ENCODE data around the gene C12orf54.

The C12orf54 gene

DNA sequence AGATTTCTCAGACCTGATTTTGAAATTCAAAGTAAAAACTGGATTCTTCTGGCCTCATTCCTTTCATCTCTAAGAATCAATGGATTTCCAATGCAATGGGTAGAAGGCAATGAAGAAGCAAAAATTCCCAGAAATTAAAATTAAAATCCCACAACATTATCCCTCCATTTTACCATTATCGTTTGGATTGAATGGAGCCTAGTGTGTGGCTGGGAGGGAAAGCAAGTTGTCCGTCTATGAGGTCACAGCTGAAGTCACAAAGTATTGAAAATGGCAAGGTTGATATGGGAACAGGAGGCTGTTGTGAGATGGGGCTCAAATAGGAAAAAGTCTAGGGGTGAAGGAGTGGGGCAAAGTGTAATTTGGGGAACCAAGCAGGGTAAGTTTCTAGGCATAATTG is at the start of gene C12orf54:
C12orf54 (plus strand) TSS at position 301 of the 400 bp plus-strand sequence. CDS start 799 bp downstream, outside the sequence.
- TF ChIP-seq TCF12 (IDR thresholded peaks at IDR 0.05; ENCODE audit: low read depth) (no peak), YY1 (IDR thresholded peaks at IDR 0.05; ENCODE audit: low read depth) (no peak), RAD21 (IDR thresholded peaks at IDR 0.05; ENCODE audit: low read depth) (no peak), MAX (IDR thresholded peaks at IDR 0.05) (no peak), EP300 (IDR thresholded peaks at IDR 0.05; ENCODE audit: borderline replicate concordance) (no peak), FOXM1 (IDR thresholded peaks at IDR 0.05; ENCODE audit: borderline replicate concordance, low read depth) (no peak), TEAD4 (IDR thresholded peaks at IDR 0.05) (no peak), ZBTB7A (IDR thresholded peaks at IDR 0.05; ENCODE audit: low read depth) (no peak), CREB1 (IDR thresholded peaks at IDR 0.05; ENCODE audit: low read depth) (no peak), USF1 (IDR thresholded peaks at IDR 0.05) (no peak), EGR1 (IDR thresholded peaks at IDR 0.05) (no peak), NFIC (IDR thresholded peaks at IDR 0.05) (no peak), TAF1 (IDR thresholded peaks at IDR 0.05; ENCODE audit: low read depth) (no peak), CEBPB (IDR thresholded peaks at IDR 0.05) (no peak)
- TF ChIP-seq, protein P1, sequence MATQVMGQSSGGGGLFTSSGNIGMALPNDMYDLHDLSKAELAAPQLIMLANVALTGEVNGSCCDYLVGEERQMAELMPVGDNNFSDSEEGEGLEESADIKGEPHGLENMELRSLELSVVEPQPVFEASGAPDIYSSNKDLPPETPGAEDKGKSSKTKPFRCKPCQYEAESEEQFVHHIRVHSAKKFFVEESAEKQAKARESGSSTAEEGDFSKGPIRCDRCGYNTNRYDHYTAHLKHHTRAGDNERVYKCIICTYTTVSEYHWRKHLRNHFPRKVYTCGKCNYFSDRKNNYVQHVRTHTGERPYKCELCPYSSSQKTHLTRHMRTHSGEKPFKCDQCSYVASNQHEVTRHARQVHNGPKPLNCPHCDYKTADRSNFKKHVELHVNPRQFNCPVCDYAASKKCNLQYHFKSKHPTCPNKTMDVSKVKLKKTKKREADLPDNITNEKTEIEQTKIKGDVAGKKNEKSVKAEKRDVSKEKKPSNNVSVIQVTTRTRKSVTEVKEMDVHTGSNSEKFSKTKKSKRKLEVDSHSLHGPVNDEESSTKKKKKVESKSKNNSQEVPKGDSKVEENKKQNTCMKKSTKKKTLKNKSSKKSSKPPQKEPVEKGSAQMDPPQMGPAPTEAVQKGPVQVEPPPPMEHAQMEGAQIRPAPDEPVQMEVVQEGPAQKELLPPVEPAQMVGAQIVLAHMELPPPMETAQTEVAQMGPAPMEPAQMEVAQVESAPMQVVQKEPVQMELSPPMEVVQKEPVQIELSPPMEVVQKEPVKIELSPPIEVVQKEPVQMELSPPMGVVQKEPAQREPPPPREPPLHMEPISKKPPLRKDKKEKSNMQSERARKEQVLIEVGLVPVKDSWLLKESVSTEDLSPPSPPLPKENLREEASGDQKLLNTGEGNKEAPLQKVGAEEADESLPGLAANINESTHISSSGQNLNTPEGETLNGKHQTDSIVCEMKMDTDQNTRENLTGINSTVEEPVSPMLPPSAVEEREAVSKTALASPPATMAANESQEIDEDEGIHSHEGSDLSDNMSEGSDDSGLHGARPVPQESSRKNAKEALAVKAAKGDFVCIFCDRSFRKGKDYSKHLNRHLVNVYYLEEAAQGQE (IDR thresholded peaks at IDR 0.05; ENCODE audit: low read depth) = no peak

- TF ChIP-seq YY1 (IDR thresholded peaks at IDR 0.05; ENCODE audit: low read depth) (no peak), USF1 (IDR thresholded peaks at IDR 0.05) (no peak), EP300 (IDR thresholded peaks at IDR 0.05; ENCODE audit: borderline replicate concordance) (no peak), RAD21 (IDR thresholded peaks at IDR 0.05; ENCODE audit: low read depth) (no peak), CREB1 (IDR thresholded peaks at IDR 0.05; ENCODE audit: low read depth) (no peak), NFIC (IDR thresholded peaks at IDR 0.05) (no peak), TAF1 (IDR thresholded peaks at IDR 0.05; ENCODE audit: low read depth) (no peak), CEBPB (IDR thresholded peaks at IDR 0.05) (no peak), TCF12 (IDR thresholded peaks at IDR 0.05; ENCODE audit: low read depth) (no peak), MAX (IDR thresholded peaks at IDR 0.05) (no peak), ZBTB7A (IDR thresholded peaks at IDR 0.05; ENCODE audit: low read depth) (no peak), FOXM1 (IDR thresholded peaks at IDR 0.05; ENCODE audit: borderline replicate concordance, low read depth) (no peak)
- TF ChIP-seq, protein P1 (IDR thresholded peaks at IDR 0.05; ENCODE audit: low read depth) = no peak
Measured at GRCh38 chr12:48441069-48441468, 41.2 kb upstream of the C12orf54 start.

GRCh38 chr12:48442179-48442847 is 40.0 kb upstream of the C12orf54 start:
- TF ChIP-seq MAX (IDR thresholded peaks at IDR 0.05) (no peak), FOXM1 (IDR thresholded peaks at IDR 0.05; ENCODE audit: borderline replicate concordance, low read depth) (no peak), RAD21 (IDR thresholded peaks at IDR 0.05; ENCODE audit: low read depth) (0 out of 2 replicates have a peak, but pooled peaks have one; percentile 7), CREB1 (IDR thresholded peaks at IDR 0.05; ENCODE audit: low read depth) (no peak), EGR1 (IDR thresholded peaks at IDR 0.05) (no peak), EP300 (IDR thresholded peaks at IDR 0.05; ENCODE audit: borderline replicate concordance) (no peak)

GRCh38 chr12:48445538-48445937 is 36.8 kb upstream of the C12orf54 start:
- TF ChIP-seq TEAD4 (IDR thresholded peaks at IDR 0.05) (no peak), CREB1 (IDR thresholded peaks at IDR 0.05; ENCODE audit: low read depth) (no peak), ZBTB7A (IDR thresholded peaks at IDR 0.05; ENCODE audit: low read depth) (no peak), RAD21 (IDR thresholded peaks at IDR 0.05; ENCODE audit: low read depth) (no peak), TCF12 (IDR thresholded peaks at IDR 0.05; ENCODE audit: low read depth) (no peak), YY1 (IDR thresholded peaks at IDR 0.05; ENCODE audit: low read depth) (no peak), CEBPB (IDR thresholded peaks at IDR 0.05) (no peak), TAF1 (IDR thresholded peaks at IDR 0.05; ENCODE audit: low read depth) (no peak)
- TF ChIP-seq, protein P1 (IDR thresholded peaks at IDR 0.05; ENCODE audit: low read depth) = no peak
